ENCODE results near the gene SV2B. TPM values are rescaled to one million over a fixed set of nuclear protein-coding genes. Genes with fewer than 3 reads are reported as not detected.
"Not testable (repeated sequence)": the region's sequence is repeated elsewhere in the genome, so short reads cannot be mapped to it uniquely, and the experiment has no call there.

Gene SV2B
- polyA plus RNA-seq, 3 donors: 0.56 to 2.1 (median 2.0) TPM

- H3K27ac ChIP-seq (ENCODE audit: low read depth, low read length): no peak overlapping the region
- 62 to 71% (median 68%) methylated on average over 4 of the region's 4 CpGs for WGBS, 3 donors
Observed at GRCh38 chr15:91308855-91309254, 208.8 kb downstream of the SV2B start.

GRCh38 chr15:91311986-91312385, 211.9 kb downstream of the SV2B start:
- no peak overlapping the region for H3K27ac ChIP-seq (ENCODE audit: low read depth, low read length)
- WGBS, 3 donors: 42 to 80% (median 51%) methylated on average over 2 of the region's 2 CpGs

- no peak overlapping the region for H3K27ac ChIP-seq (ENCODE audit: low read depth, low read length)
- WGBS, 3 donors: 67 to 85% (median 83%) methylated on average over 7 of the region's 7 CpGs
Observed at GRCh38 chr15:91316126-91316525, 216.1 kb downstream of the SV2B start.

- WGBS, 3 donors: 51 to 84% (median 74%) methylated on average over 3 of the region's 3 CpGs
Observed at GRCh38 chr15:91318516-91318915, 218.5 kb downstream of the SV2B start.

GRCh38 chr15:91318931-91319330, 218.9 kb downstream of the SV2B start:
- 36 to 64% (median 61%) methylated on average over 3 of the region's 3 CpGs for WGBS, 3 donors
- H3K27ac ChIP-seq (ENCODE audit: low read depth, low read length): no peak overlapping the region

More at GRCh38 chr15:91318516-91318915, 218.5 kb downstream of the SV2B start:
- no peak overlapping the region for H3K27ac ChIP-seq (ENCODE audit: low read depth, low read length)

- WGBS, 3 donors: 69 to 75% (median 70%) methylated on average over 5 of the region's 5 CpGs
- H3K27ac ChIP-seq (ENCODE audit: low read depth, low read length): no peak overlapping the region
Observed at GRCh38 chr15:91319371-91320059, 219.5 kb downstream of the SV2B start.

GRCh38 chr15:91320101-91320500, 220.0 kb downstream of the SV2B start:
- WGBS, 3 donors: 76 to 86% (median 82%) methylated on average over 4 of the region's 4 CpGs
- no peak overlapping the region for H3K27ac ChIP-seq (ENCODE audit: low read depth, low read length)

GRCh38 chr15:91329914-91330313, 229.9 kb downstream of the SV2B start:
- 38 to 83% (median 43%) methylated on average over 1 of the region's 1 CpG for WGBS, 3 donors

GRCh38 chr15:91331581-91331980, 231.5 kb downstream of the SV2B start:
- H3K27ac ChIP-seq (ENCODE audit: low read depth, low read length): no peak overlapping the region
- WGBS, 3 donors: 80 to 90% (median 89%) methylated on average over 4 of the region's 4 CpGs

More at GRCh38 chr15:91329914-91330313, 229.9 kb downstream of the SV2B start:
- H3K27ac ChIP-seq (ENCODE audit: low read depth, low read length): no peak overlapping the region

GRCh38 chr15:91335702-91336101, 235.6 kb downstream of the SV2B start:
- H3K27ac ChIP-seq (ENCODE audit: low read depth, low read length): no peak overlapping the region
- 44 to 62% (median 60%) methylated on average over 3 of the region's 3 CpGs for WGBS, 3 donors

GRCh38 chr15:91336687-91337086, 236.6 kb downstream of the SV2B start:
- WGBS, 3 donors: 51 to 56% (median 52%) methylated on average over 3 of the region's 3 CpGs
- H3K27ac ChIP-seq (ENCODE audit: low read depth, low read length): no peak overlapping the region

- H3K27ac ChIP-seq (ENCODE audit: low read depth, low read length): no peak overlapping the region
- WGBS, 3 donors: 5 to 12% (median 9%) methylated on average over 3 of the region's 3 CpGs
Observed at GRCh38 chr15:91338766-91339165, 238.7 kb downstream of the SV2B start.

GRCh38 chr15:91342097-91342496, 242.0 kb downstream of the SV2B start:
- 66 to 80% (median 75%) methylated on average over 7 of the region's 7 CpGs for WGBS, 3 donors
- H3K27ac ChIP-seq (ENCODE audit: low read depth, low read length): no peak overlapping the region

GRCh38 chr15:91344912-91345311, 244.9 kb downstream of the SV2B start:
- WGBS, 3 donors: 72 to 96% (median 95%) methylated on average over 3 of the region's 3 CpGs
- H3K27ac ChIP-seq (ENCODE audit: low read depth, low read length): not testable (repeated sequence)

GRCh38 chr15:91345736-91346135, 245.7 kb downstream of the SV2B start:
- WGBS, 3 donors: 61 to 85% (median 73%) methylated on average over 5 of the region's 5 CpGs
- no peak overlapping the region for H3K27ac ChIP-seq (ENCODE audit: low read depth, low read length)

GRCh38 chr15:91346259-91346658, 246.2 kb downstream of the SV2B start:
- no peak overlapping the region for H3K27ac ChIP-seq (ENCODE audit: low read depth, low read length)
- 55 to 79% (median 70%) methylated on average over 2 of the region's 2 CpGs for WGBS, 3 donors

- 23 to 46% (median 31%) methylated on average over 3 of the region's 3 CpGs for WGBS, 3 donors
- no peak overlapping the region for H3K27ac ChIP-seq (ENCODE audit: low read depth, low read length)
Observed at GRCh38 chr15:91348752-91349500, 248.9 kb downstream of the SV2B start.
